HL-60 (cell line): ENCODE results near the gene PLA2G6.

Experiments
- DNase-seq, 2 experiments: peaks; one replicate each; pipeline ENCODE4 v3.0.0-alpha.2; 2010 to 2020; ENCODE audit warnings: low read depth in 1 of 2, low spot score in 1 of 2
- H3K27ac ChIP-seq: fragments of 250-450 bp; sonication (Bioruptor Pico); replicated peaks from 2 replicates; pipeline ENCODE4 v1.5.1; 2020; ENCODE audit warnings: mild to moderate bottlenecking, moderate library complexity
- H3K27me3 ChIP-seq: fragments of 250-450 bp; sonication (Bioruptor Pico); 2 replicates; pipeline ENCODE4 v1.5.1; 2021; ENCODE audit warnings: mild to moderate bottlenecking, moderate library complexity; ENCODE audit not compliant: insufficient read depth, poor library complexity, severe bottlenecking
- H3K4me3 ChIP-seq: replicated peaks from 2 replicates; pipeline ENCODE4 v1.5.1; 2011; ENCODE audit warnings: mild to moderate bottlenecking, control low read depth, low read length; ENCODE audit not compliant: insufficient read depth
- CTCF ChIP-seq: IDR thresholded peaks from one replicate; pipeline ENCODE4 v1.5.1; 2011; ENCODE audit warnings: low read length, control low read depth, inconsistent platforms; ENCODE audit not compliant: insufficient read depth
- GABPA ChIP-seq: IDR thresholded peaks from 2 replicates; pipeline ENCODE4 v1.6.1; 2012; ENCODE audit warnings: low read depth
- POLR2AphosphoS5 ChIP-seq: IDR thresholded peaks from 2 replicates; pipeline ENCODE4 v1.6.1; 2012; ENCODE audit warnings: low read depth
- REST ChIP-seq: IDR thresholded peaks from 2 replicates; pipeline ENCODE4 v1.6.1; 2012; ENCODE audit warnings: low read depth; ENCODE audit not compliant: insufficient replicate concordance
- SPI1 ChIP-seq: IDR thresholded peaks from 2 replicates; pipeline ENCODE4 v1.6.1; 2012; ENCODE audit warnings: low read depth, mild to moderate bottlenecking, borderline replicate concordance

PLA2G6 gene

GRCh38 chr22:38098410-38099249 lies 83.0 kb downstream of the PLA2G6 start:
- no peak for DNase-seq
- Histone ChIP-seq H3K4me3 (no peak overlapping the region), H3K27ac (no peak overlapping the region), H3K27me3 (no peaks in the 10 kb centered on the region)
- TF ChIP-seq CTCF (no peak), POLR2AphosphoS5 (no peak), REST (peak; percentile 22), SPI1 (no peak)

GRCh38 chr22:38097557-38098409 lies 83.8 kb downstream of the PLA2G6 start:
- H3K27ac ChIP-seq, result no peak overlapping the region
- H3K4me3 ChIP-seq, result no peak overlapping the region
- no peaks in the 10 kb centered on the region for H3K27me3 ChIP-seq
- no peak for TF ChIP-seq SPI1
- no peak for TF ChIP-seq CTCF
- no peak for TF ChIP-seq REST
- no peak for TF ChIP-seq GABPA
- no peak for TF ChIP-seq POLR2AphosphoS5
- no peak for DNase-seq

GRCh38 chr22:38097058-38097457 lies 84.6 kb downstream of the PLA2G6 start:
- TF ChIP-seq GABPA (no peak), REST (no peak), SPI1 (no peak), POLR2AphosphoS5 (no peak), CTCF (no peak)
- Histone ChIP-seq H3K27me3 (no peaks in the 10 kb centered on the region), H3K4me3 (no peak overlapping the region), H3K27ac (no peak overlapping the region)
- DNase-seq, result no peak
